IPS-20b (cell line): Measurements from ENCODE around the gene YIPF5.

Experiments used
- H3K27ac ChIP-seq: one replicate; pipeline ENCODE4 v1.5.1; 2013; ENCODE audit warnings: low read length
- H3K27me3 ChIP-seq: 2 replicates; pipeline ENCODE4 v1.6.1; 2013; ENCODE audit warnings: mild to moderate bottlenecking, low read length, inconsistent platforms; ENCODE audit not compliant: insufficient read depth
- H3K36me3 ChIP-seq: 2 replicates; pipeline ENCODE4 v1.6.1; 2013; ENCODE audit warnings: low read depth, mild to moderate bottlenecking, inconsistent platforms, low read length, moderate library complexity; ENCODE audit not compliant: insufficient read depth
- H3K4me1 ChIP-seq: 2 replicates; pipeline ENCODE4 v1.6.1; 2013; ENCODE audit warnings: mild to moderate bottlenecking, control low read depth, inconsistent platforms, low read length, moderate library complexity; ENCODE audit not compliant: insufficient read depth
- H3K4me3 ChIP-seq: 2 replicates; pipeline ENCODE4 v1.5.1; 2013; ENCODE audit warnings: mild to moderate bottlenecking, low read length, inconsistent platforms
- H3K9ac ChIP-seq: 2 replicates; pipeline ENCODE4 v1.6.1; 2013; ENCODE audit warnings: low read depth, mild to moderate bottlenecking, inconsistent platforms, low read length, moderate library complexity
- H3K9me3 ChIP-seq: 2 replicates; pipeline ENCODE4 v1.6.1; 2013; ENCODE audit warnings: mild to moderate bottlenecking, low read depth, low read length, inconsistent platforms; ENCODE audit not compliant: insufficient read depth

Gene YIPF5

DNA sequence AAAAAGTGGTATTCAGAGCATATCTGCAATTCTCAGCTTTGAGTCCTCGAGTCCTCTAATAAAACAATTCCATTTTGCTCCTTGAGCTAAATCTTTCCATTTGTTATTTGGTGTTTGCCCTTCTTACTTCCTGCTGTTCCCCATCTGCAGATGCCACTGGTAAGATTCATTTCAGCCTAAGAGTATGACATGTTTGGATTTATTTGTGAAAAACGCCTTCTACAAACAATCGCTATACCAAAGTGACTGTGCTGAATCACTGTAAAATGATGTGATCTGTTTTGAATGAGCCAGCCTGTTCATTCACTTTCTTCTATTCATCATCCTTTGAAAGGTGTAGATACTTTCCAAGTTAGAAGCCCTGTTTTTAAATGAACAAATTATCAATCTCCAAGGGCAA, 27.9 kb upstream of the YIPF5 start:
- H3K4me1 ChIP-seq = no peaks in the 10 kb centered on the region
- no peak overlapping the region for H3K9ac ChIP-seq
- no peak overlapping the region for H3K27ac ChIP-seq
- H3K36me3 ChIP-seq = no peaks in the 10 kb centered on the region
- no peak overlapping the region for H3K4me3 ChIP-seq
- no peaks in the 10 kb centered on the region for H3K27me3 ChIP-seq
- no peaks in the 10 kb centered on the region for H3K9me3 ChIP-seq

- H3K4me3 ChIP-seq = no peak overlapping the region
Observed at GRCh38 chr5:144196612-144197011, 26.2 kb upstream of the YIPF5 start.

GRCh38 chr5:144195448-144195847, 25.0 kb upstream of the YIPF5 start:
- Histone ChIP-seq H3K27me3 (no peaks in the 10 kb centered on the region), H3K27ac (no peak overlapping the region), H3K4me3 (no peak overlapping the region), H3K36me3 (no peaks in the 10 kb centered on the region), H3K9me3 (no peaks in the 10 kb centered on the region), H3K4me1 (no peaks in the 10 kb centered on the region), H3K9ac (no peak overlapping the region)

More at GRCh38 chr5:144196612-144197011, 26.2 kb upstream of the YIPF5 start:
- H3K9ac ChIP-seq = no peak overlapping the region
- no peaks in the 10 kb centered on the region for H3K9me3 ChIP-seq
- no peak overlapping the region for H3K27ac ChIP-seq
- H3K36me3 ChIP-seq = no peaks in the 10 kb centered on the region
- H3K27me3 ChIP-seq = no peaks in the 10 kb centered on the region
- H3K4me1 ChIP-seq = no peaks in the 10 kb centered on the region

DNA sequence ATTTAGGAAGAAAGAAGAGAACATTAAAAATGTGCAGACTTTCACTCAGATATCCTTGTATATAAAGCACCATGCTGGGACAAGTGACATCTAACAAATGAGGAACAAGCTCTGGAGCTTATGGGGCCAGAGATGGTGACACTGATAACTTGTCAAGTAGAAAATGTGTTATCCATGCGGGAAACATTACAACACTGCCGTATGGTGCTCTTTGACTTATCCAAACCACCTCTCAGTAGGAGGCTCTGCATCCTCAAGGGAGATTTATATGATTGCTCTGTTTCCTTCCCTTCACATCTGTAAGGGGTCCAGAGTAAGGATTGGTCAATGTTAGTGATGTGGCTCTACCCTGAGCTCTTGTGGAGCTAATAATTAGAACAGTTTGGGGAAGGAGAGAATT, 23.7 kb upstream of the YIPF5 start:
- H3K4me3 ChIP-seq = no peak overlapping the region
- H3K27ac ChIP-seq = no peak overlapping the region
- no peaks in the 10 kb centered on the region for H3K4me1 ChIP-seq
- H3K36me3 ChIP-seq = no peaks in the 10 kb centered on the region
- H3K27me3 ChIP-seq = no peaks in the 10 kb centered on the region
- H3K9me3 ChIP-seq = no peaks in the 10 kb centered on the region
- no peak overlapping the region for H3K9ac ChIP-seq

GRCh38 chr5:144192661-144193060, 22.2 kb upstream of the YIPF5 start:
- no peak overlapping the region for H3K4me3 ChIP-seq
- H3K9ac ChIP-seq = no peak overlapping the region

GRCh38 chr5:144191998-144192397, 21.5 kb upstream of the YIPF5 start:
- Histone ChIP-seq H3K27ac (no peak overlapping the region), H3K36me3 (no peaks in the 10 kb centered on the region), H3K27me3 (no peaks in the 10 kb centered on the region), H3K9me3 (no peaks in the 10 kb centered on the region), H3K4me3 (no peak overlapping the region), H3K9ac (no peak overlapping the region), H3K4me1 (no peaks in the 10 kb centered on the region)

More at GRCh38 chr5:144192661-144193060, 22.2 kb upstream of the YIPF5 start:
- Histone ChIP-seq H3K27me3 (no peaks in the 10 kb centered on the region), H3K4me1 (no peaks in the 10 kb centered on the region), H3K27ac (no peak overlapping the region), H3K36me3 (no peaks in the 10 kb centered on the region), H3K9me3 (no peaks in the 10 kb centered on the region)

GRCh38 chr5:144191531-144191930, 21.1 kb upstream of the YIPF5 start:
- no peaks in the 10 kb centered on the region for H3K27me3 ChIP-seq
- no peak overlapping the region for H3K4me3 ChIP-seq
- no peaks in the 10 kb centered on the region for H3K36me3 ChIP-seq
- H3K9ac ChIP-seq = no peak overlapping the region
- no peaks in the 10 kb centered on the region for H3K9me3 ChIP-seq
- no peak overlapping the region for H3K27ac ChIP-seq
- H3K4me1 ChIP-seq = no peaks in the 10 kb centered on the region

DNA sequence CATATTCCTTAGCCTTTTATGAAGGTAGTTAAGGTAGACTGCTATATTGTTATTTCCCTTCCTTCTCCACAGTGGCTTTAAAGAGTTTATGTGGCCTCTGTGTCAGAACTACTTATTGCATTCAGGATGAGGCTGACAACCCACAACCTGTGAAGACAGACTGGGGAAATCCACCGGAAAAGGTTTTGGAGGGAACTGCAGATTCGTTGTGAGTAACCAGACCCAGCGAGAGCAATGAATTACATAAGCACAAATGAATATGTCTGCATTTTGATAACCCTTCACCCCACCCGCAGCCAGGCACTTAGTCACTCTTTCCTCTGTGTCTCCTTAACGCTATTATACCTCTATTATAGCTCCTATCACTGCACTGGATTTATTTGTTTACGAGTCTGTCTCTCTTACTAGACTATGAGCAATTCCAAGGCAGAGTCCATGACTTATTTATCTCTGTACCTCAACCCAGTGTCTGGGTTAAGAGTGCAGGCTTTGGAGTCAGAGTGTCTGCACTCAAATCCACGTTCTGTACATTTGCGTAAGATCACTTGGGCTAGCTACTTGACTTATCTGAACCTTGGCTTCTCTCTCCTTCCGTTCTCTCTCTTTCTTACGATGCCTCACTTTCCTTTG, 19.5 kb upstream of the YIPF5 start:
- no peaks in the 10 kb centered on the region for H3K36me3 ChIP-seq
- H3K4me1 ChIP-seq = no peaks in the 10 kb centered on the region
- H3K9me3 ChIP-seq = no peaks in the 10 kb centered on the region
- H3K27me3 ChIP-seq = no peaks in the 10 kb centered on the region
- no peak overlapping the region for H3K4me3 ChIP-seq
- H3K9ac ChIP-seq = no peak overlapping the region
- no peak overlapping the region for H3K27ac ChIP-seq

- no peaks in the 10 kb centered on the region for H3K27me3 ChIP-seq
- H3K36me3 ChIP-seq = no peaks in the 10 kb centered on the region
- no peak overlapping the region for H3K27ac ChIP-seq
- no peak overlapping the region for H3K4me3 ChIP-seq
- no peaks in the 10 kb centered on the region for H3K4me1 ChIP-seq
- no peaks in the 10 kb centered on the region for H3K9me3 ChIP-seq
- no peak overlapping the region for H3K9ac ChIP-seq
Observed at GRCh38 chr5:144187699-144188294, 17.3 kb upstream of the YIPF5 start.

- Histone ChIP-seq H3K9ac (no peak overlapping the region), H3K36me3 (no peaks in the 10 kb centered on the region), H3K27me3 (no peaks in the 10 kb centered on the region), H3K27ac (no peak overlapping the region), H3K4me3 (no peak overlapping the region), H3K9me3 (no peaks in the 10 kb centered on the region), H3K4me1 (no peaks in the 10 kb centered on the region)
Observed at GRCh38 chr5:144183254-144183889, 12.9 kb upstream of the YIPF5 start.

- H3K36me3 ChIP-seq = no peaks in the 10 kb centered on the region
- H3K4me1 ChIP-seq = no peaks in the 10 kb centered on the region
- no peak overlapping the region for H3K9ac ChIP-seq
- no peak overlapping the region for H3K27ac ChIP-seq
- no peaks in the 10 kb centered on the region for H3K27me3 ChIP-seq
- H3K4me3 ChIP-seq = no peak overlapping the region
- no peaks in the 10 kb centered on the region for H3K9me3 ChIP-seq
Observed at GRCh38 chr5:144179226-144179625, 8.8 kb upstream of the YIPF5 start.

- H3K36me3 ChIP-seq = no peaks in the 10 kb centered on the region
- H3K9me3 ChIP-seq = no peaks in the 10 kb centered on the region
- no peak overlapping the region for H3K9ac ChIP-seq
- no peak overlapping the region for H3K4me3 ChIP-seq
- no peak overlapping the region for H3K27ac ChIP-seq
- H3K4me1 ChIP-seq = no peaks in the 10 kb centered on the region
- H3K27me3 ChIP-seq = no peaks in the 10 kb centered on the region
Observed at GRCh38 chr5:144177548-144177947, 7.1 kb upstream of the YIPF5 start.
